HepG2 (cell line): Measurements from ENCODE around the gene P2RX5. TPM values are rescaled to one million over a fixed set of nuclear protein-coding genes. Genes with fewer than 3 reads are reported as not detected.
A peak's percentile ranks its signal among the peaks of the same experiment; 100 is the strongest.

Source experiments
- CCDC6 ChIP-seq: sonication (generic); formaldehyde crosslinking; IDR thresholded peaks from 2 replicates; pipeline ENCODE4 v1.8.1; 2022; ENCODE audit warnings: mild to moderate bottlenecking, missing genetic modification reagents, moderate library complexity
- ETV5 ChIP-seq: IDR thresholded peaks from 2 replicates; pipeline ENCODE4 v1.6.1; 2018; ENCODE audit warnings: missing biosample characterization, missing genetic modification reagents, inconsistent platforms, borderline replicate concordance
- HIVEP1 ChIP-seq: sonication (generic); formaldehyde crosslinking; IDR thresholded peaks from 2 replicates; pipeline ENCODE4 v1.4.0; 2020; ENCODE audit warnings: mild to moderate bottlenecking, missing genetic modification reagents
- IRF2 ChIP-seq: IDR thresholded peaks from 2 replicates; pipeline ENCODE4 v1.6.1; 2018; ENCODE audit warnings: missing genetic modification reagents, missing compliant biosample characterization
- MYC ChIP-seq: sonication (generic); formaldehyde crosslinking; IDR thresholded peaks from 2 replicates; pipeline ENCODE4 v1.9.0; 2021; ENCODE audit warnings: missing genetic modification reagents, borderline replicate concordance
- PHF21A ChIP-seq: sonication (generic); formaldehyde crosslinking; IDR thresholded peaks from 2 replicates; pipeline ENCODE4 v1.5.0; 2020; ENCODE audit warnings: mild to moderate bottlenecking, missing genetic modification reagents
- RBM39 ChIP-seq: fragments of 200-400 bp; formaldehyde crosslinking; IDR thresholded peaks from one replicate; pipeline ENCODE4 v1.6.1; 2018; ENCODE audit warnings: antibody characterized with exemption, mild to moderate bottlenecking, low read depth, low read length; ENCODE audit not compliant: poor library complexity, severe bottlenecking
- RCOR2 ChIP-seq: IDR thresholded peaks from 2 replicates; pipeline ENCODE4 v1.6.1; 2016; ENCODE audit warnings: missing biosample characterization, missing genetic modification reagents
- RFXANK ChIP-seq: IDR thresholded peaks from 2 replicates; pipeline ENCODE4 v1.6.1; 2016
- SKI ChIP-seq: fragments of 450-650 bp; IDR thresholded peaks from one replicate; pipeline ENCODE4 v1.6.1; 2018; ENCODE audit warnings: mild to moderate bottlenecking; ENCODE audit not compliant: partially characterized antibody
- TBL1XR1 ChIP-seq: fragments of 150-350 bp; IDR thresholded peaks from 2 replicates; pipeline ENCODE4 v1.6.1; 2014; ENCODE audit warnings: borderline replicate concordance, low read length; ENCODE audit not compliant: partially characterized antibody
- ZNF451 ChIP-seq: sonication (generic); formaldehyde crosslinking; IDR thresholded peaks from 2 replicates; pipeline ENCODE4 v1.5.0; 2020; ENCODE audit warnings: mild to moderate bottlenecking, missing genetic modification reagents
- ZNF556 ChIP-seq: sonication (generic); formaldehyde crosslinking; IDR thresholded peaks from 2 replicates; pipeline ENCODE4 v1.4.0; 2020; ENCODE audit warnings: mild to moderate bottlenecking, missing genetic modification reagents, borderline replicate concordance
- ZNF761 ChIP-seq: sonication (generic); formaldehyde crosslinking; conservative IDR thresholded peaks from 2 replicates; pipeline ENCODE4 v1.4.0; 2020; ENCODE audit warnings: mild to moderate bottlenecking, missing genetic modification reagents
- polyA plus RNA-seq, 8 experiments: library from polyadenylated mRNA; depleted of rRNA in 3 of 8; stranded (reverse) in 7 of 8; unstranded in 1 of 8; fragments of >200 nt; fragmentation: Illumina TruSeq in 4 of 8; extraction: Trizol in 4 of 8; gene quantifications; 2 replicates each; pipeline versions ENCODE4 v1.2.1 to v1.2.3, GENCODE V29; 2011 to 2016; ENCODE audit warnings: low read depth in 4 of 8, missing spikeins in 1 of 8, mixed read lengths in 1 of 8; ENCODE audit not compliant: insufficient read depth in 1 of 8
- total RNA-seq, 5 experiments: library from RNA; depleted of rRNA; stranded (reverse); fragments of >200 nt; fragmentation: Illumina TruSeq; extraction: Trizol; gene quantifications; 2 replicates each; pipeline ENCODE4 v1.2.3, GENCODE V29; 2016; ENCODE audit warnings: low read depth in 1 of 5
- TF ChIP-seq, protein P1 (sequence below): sonication (generic); formaldehyde crosslinking; IDR thresholded peaks from 2 replicates; pipeline ENCODE4 v1.5.0; 2020; ENCODE audit warnings: mild to moderate bottlenecking, missing genetic modification reagents, moderate library complexity
- TF ChIP-seq, protein P2 (sequence below): sonication (generic); formaldehyde crosslinking; IDR thresholded peaks from 2 replicates; pipeline ENCODE4 v1.8.0; 2022; ENCODE audit warnings: low read depth, missing genetic modification reagents
- TF ChIP-seq, protein P3 (sequence below): sonication (generic); formaldehyde crosslinking; IDR thresholded peaks from 2 replicates; pipeline ENCODE4 v1.8.1; 2022; ENCODE audit warnings: mild to moderate bottlenecking, missing genetic modification reagents
- TF ChIP-seq, protein P4 (sequence below): sonication (generic); formaldehyde crosslinking; IDR thresholded peaks from 2 replicates; pipeline ENCODE4 v1.4.0; 2020; ENCODE audit warnings: missing genetic modification reagents, borderline replicate concordance
- TF ChIP-seq, protein P5 (sequence below): sonication (generic); formaldehyde crosslinking; IDR thresholded peaks from 2 replicates; pipeline ENCODE4 v1.8.1; 2023; ENCODE audit warnings: mild to moderate bottlenecking, inconsistent platforms, moderate library complexity, missing genetic modification reagents, borderline replicate concordance
- TF ChIP-seq, protein P6 (sequence below): sonication (generic); formaldehyde crosslinking; IDR thresholded peaks from 2 replicates; pipeline ENCODE4 v1.5.0; 2020; ENCODE audit warnings: missing genetic modification reagents, mild to moderate bottlenecking, borderline replicate concordance

The P2RX5 gene
- total and polyA plus RNA-seq, 2 of the 13 experiments (the other 11 are each of a cell fraction or from before 2014, with no cell fraction given): 0.95 to 1.7 TPM

DNA sequence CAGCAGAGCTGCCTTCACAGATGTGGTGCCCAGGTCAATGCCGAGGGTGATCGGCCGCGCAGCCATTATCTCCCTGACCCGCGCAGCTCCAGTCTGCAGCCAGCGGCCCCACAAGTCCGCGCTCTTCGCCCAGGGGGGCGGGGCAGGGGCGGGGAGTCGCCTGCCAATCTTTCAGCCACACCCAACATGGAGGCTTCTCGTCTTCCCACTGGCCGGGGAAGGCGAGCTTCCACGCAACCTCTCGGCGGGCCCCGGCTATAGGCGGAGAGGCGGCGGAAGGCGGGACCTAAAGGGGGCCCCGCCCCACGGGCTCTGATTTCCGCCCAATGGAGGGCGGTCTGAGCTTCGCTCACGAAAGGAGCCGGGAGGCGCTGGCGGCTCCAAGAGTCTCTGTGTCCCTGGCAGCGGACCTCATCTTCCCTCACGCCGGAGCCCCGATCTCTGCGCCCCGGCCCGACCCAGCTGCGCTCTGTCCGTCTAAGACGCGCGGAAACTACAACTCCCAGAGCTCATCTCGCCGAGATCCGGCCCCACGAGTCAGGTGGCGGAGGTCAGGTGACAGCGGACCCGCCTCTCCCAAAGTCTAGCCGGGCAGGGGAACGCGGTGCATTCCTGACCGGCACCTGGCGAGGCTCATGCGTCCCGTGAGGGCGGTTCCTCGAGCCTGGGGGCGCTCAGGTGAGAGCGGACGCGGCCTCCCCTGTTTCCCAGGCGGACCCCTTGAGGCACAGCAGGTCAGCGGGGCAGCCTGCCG lies 59.6 kb downstream of the P2RX5 start, which contains the start of the genes CTNS and SHPK (continued):
- TF ChIP-seq TBL1XR1 (peak; percentile 30), ZNF556 (no peak), RBM39 (peak; percentile 63), IRF2 (0 out of 2 replicates have a peak, but pooled peaks have one; percentile 38), ETV5 (CRISPR knock-in tag) (peak; percentile 74), MYC (CRISPR knock-in tag) (peak; percentile 66), PHF21A (CRISPR knock-in tag) (peak; percentile 59; the same call in 1 of the 2 replicates), RFXANK (CRISPR knock-in tag) (peak; percentile 59; the same call in 1 of the 2 replicates), SKI (peak; percentile 51), RCOR2 (CRISPR knock-in tag) (no peak), CCDC6 (CRISPR knock-in tag) (no peak; the same call in 1 of the 2 replicates), HIVEP1 (CRISPR knock-in tag) (peak; percentile 89), ZNF451 (CRISPR knock-in tag) (peak; percentile 53), ZNF761 (peak; percentile 50; the same call in 1 of the 2 replicates)
- TF ChIP-seq, protein P1, sequence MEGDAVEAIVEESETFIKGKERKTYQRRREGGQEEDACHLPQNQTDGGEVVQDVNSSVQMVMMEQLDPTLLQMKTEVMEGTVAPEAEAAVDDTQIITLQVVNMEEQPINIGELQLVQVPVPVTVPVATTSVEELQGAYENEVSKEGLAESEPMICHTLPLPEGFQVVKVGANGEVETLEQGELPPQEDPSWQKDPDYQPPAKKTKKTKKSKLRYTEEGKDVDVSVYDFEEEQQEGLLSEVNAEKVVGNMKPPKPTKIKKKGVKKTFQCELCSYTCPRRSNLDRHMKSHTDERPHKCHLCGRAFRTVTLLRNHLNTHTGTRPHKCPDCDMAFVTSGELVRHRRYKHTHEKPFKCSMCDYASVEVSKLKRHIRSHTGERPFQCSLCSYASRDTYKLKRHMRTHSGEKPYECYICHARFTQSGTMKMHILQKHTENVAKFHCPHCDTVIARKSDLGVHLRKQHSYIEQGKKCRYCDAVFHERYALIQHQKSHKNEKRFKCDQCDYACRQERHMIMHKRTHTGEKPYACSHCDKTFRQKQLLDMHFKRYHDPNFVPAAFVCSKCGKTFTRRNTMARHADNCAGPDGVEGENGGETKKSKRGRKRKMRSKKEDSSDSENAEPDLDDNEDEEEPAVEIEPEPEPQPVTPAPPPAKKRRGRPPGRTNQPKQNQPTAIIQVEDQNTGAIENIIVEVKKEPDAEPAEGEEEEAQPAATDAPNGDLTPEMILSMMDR (CRISPR knock-in tag): no peak
- TF ChIP-seq, protein P2, sequence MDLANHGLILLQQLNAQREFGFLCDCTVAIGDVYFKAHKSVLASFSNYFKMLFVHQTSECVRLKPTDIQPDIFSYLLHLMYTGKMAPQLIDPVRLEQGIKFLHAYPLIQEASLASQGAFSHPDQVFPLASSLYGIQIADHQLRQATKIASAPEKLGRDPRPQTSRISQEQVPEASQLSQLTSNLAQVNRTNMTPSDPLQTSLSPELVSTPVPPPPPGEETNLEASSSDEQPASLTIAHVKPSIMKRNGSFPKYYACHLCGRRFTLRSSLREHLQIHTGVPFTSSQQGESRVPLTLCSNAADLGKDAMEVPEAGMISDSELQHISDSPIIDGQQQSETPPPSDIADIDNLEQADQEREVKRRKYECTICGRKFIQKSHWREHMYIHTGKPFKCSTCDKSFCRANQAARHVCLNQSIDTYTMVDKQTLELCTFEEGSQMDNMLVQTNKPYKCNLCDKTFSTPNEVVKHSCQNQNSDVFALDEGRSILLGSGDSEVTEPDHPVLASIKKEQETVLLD: 0 out of 2 replicates have a peak, but pooled peaks have one; percentile 21
- TF ChIP-seq, protein P3, sequence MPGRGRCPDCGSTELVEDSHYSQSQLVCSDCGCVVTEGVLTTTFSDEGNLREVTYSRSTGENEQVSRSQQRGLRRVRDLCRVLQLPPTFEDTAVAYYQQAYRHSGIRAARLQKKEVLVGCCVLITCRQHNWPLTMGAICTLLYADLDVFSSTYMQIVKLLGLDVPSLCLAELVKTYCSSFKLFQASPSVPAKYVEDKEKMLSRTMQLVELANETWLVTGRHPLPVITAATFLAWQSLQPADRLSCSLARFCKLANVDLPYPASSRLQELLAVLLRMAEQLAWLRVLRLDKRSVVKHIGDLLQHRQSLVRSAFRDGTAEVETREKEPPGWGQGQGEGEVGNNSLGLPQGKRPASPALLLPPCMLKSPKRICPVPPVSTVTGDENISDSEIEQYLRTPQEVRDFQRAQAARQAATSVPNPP (CRISPR knock-in tag): no peak
- TF ChIP-seq, protein P4, sequence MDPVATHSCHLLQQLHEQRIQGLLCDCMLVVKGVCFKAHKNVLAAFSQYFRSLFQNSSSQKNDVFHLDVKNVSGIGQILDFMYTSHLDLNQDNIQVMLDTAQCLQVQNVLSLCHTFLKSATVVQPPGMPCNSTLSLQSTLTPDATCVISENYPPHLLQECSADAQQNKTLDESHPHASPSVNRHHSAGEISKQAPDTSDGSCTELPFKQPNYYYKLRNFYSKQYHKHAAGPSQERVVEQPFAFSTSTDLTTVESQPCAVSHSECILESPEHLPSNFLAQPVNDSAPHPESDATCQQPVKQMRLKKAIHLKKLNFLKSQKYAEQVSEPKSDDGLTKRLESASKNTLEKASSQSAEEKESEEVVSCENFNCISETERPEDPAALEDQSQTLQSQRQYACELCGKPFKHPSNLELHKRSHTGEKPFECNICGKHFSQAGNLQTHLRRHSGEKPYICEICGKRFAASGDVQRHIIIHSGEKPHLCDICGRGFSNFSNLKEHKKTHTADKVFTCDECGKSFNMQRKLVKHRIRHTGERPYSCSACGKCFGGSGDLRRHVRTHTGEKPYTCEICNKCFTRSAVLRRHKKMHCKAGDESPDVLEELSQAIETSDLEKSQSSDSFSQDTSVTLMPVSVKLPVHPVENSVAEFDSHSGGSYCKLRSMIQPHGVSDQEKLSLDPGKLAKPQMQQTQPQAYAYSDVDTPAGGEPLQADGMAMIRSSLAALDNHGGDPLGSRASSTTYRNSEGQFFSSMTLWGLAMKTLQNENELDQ (CRISPR knock-in tag): no peak
- TF ChIP-seq, protein P5, sequence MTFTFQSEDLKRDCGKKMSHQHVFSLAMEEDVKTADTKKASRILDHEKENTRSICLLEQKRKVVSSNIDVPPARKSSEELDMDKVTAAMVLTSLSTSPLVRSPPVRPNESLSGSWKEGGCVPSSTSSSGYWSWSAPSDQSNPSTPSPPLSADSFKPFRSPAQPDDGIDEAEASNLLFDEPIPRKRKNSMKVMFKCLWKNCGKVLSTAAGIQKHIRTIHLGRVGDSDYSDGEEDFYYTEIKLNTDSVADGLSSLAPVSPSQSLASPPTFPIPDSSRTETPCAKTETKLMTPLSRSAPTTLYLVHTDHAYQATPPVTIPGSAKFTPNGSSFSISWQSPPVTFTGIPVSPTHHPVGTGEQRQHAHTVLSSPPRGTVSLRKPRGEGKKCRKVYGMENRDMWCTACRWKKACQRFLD (CRISPR knock-in tag): no peak
- TF ChIP-seq, protein P6, sequence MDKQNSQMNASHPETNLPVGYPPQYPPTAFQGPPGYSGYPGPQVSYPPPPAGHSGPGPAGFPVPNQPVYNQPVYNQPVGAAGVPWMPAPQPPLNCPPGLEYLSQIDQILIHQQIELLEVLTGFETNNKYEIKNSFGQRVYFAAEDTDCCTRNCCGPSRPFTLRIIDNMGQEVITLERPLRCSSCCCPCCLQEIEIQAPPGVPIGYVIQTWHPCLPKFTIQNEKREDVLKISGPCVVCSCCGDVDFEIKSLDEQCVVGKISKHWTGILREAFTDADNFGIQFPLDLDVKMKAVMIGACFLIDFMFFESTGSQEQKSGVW (CRISPR knock-in tag): no peak
